Measurements from ENCODE around the gene TEX47. TPM values are rescaled to one million over a fixed set of nuclear protein-coding genes. Genes with fewer than 3 reads are reported as not detected.

The TEX47 gene
- polyA plus RNA-seq, 1 donor: not detected

GRCh38 chr7:88746126-88746525, 49.4 kb downstream of the TEX47 start:
- DNase-seq: no peak

Other genes starting within 250 kb of the TEX47 start
- 0.42 TPM for gene ZNF804B, start 36.0 kb downstream of the TEX47 start, polyA plus RNA-seq (ENCODE audit: insufficient read length)

Measured in left kidney (tissue), 2 donors.